NCI-H2171 (cell line): ENCODE data around the gene COQ8A.

Experiments
- DNase-seq: peaks from one replicate; lab custom pipeline; 2025; lab: John Stamatoyannopoulos, UW

The COQ8A gene

GRCh38 chr1:227032396-227032795 lies 92.3 kb downstream of the COQ8A start:
- DNase-seq: no peak

DNA sequence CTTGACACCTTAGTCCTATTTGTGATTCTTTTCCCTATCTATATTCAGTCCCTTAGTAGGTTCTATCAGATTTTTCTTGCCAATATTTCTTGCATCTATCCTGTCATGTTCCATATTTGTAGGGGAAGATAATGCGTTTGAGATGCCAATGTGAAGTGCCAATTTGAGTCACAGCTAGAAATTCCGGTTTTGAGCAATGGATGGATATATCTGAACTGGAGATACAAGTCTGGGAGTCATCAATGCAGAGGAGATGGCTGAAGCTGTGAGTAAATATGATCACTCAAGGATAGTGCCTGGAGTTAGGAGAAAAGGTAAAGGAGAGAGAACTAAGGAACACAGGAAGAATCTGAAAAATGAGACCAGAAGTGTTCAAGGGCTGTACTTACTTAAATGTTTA lies 93.8 kb downstream of the COQ8A start:
- DNase-seq: no peak

GRCh38 chr1:227035316-227035715 lies 95.2 kb downstream of the COQ8A start:
- DNase-seq: no peak

GRCh38 chr1:227037121-227037520 lies 97.0 kb downstream of the COQ8A start:
- no peak for DNase-seq
